22Rv1 (cell line): ENCODE data around the gene RHO.

ENCODE experiments used
- H3K27ac ChIP-seq: fragments of 450-650 bp; 2 replicates; pipeline ENCODE4 v1.5.1; 2017
- ZFX ChIP-seq: fragments of 450-650 bp; IDR thresholded peaks from 2 replicates; pipeline ENCODE4 v1.6.1; 2017; ENCODE audit warnings: antibody characterized with exemption, borderline replicate concordance
- TF ChIP-seq, protein P1 (sequence below): fragments of 450-650 bp; IDR thresholded peaks from 2 replicates; pipeline ENCODE4 v1.5.1; 2017; ENCODE audit warnings: mild to moderate bottlenecking

The RHO gene

DNA sequence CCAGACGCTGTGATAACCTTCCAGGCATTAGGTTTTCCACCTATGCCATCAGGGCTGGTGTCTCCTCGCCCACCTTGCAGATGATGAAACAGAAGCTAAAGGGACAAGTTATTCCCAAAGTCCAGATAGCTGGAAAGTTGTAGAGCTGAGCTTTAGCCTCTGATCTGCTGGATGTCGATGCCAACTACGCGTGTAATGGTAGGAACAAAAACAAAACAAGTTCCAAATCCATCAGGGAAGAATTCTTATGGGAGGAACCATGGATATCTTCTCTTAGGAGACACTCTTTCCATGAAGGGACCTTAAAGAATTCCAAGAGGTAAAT is 28.1 kb upstream of the RHO start:
- TF ChIP-seq ZFX, result no peak
- TF ChIP-seq, protein P1, sequence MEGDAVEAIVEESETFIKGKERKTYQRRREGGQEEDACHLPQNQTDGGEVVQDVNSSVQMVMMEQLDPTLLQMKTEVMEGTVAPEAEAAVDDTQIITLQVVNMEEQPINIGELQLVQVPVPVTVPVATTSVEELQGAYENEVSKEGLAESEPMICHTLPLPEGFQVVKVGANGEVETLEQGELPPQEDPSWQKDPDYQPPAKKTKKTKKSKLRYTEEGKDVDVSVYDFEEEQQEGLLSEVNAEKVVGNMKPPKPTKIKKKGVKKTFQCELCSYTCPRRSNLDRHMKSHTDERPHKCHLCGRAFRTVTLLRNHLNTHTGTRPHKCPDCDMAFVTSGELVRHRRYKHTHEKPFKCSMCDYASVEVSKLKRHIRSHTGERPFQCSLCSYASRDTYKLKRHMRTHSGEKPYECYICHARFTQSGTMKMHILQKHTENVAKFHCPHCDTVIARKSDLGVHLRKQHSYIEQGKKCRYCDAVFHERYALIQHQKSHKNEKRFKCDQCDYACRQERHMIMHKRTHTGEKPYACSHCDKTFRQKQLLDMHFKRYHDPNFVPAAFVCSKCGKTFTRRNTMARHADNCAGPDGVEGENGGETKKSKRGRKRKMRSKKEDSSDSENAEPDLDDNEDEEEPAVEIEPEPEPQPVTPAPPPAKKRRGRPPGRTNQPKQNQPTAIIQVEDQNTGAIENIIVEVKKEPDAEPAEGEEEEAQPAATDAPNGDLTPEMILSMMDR, result no peak
- no peak overlapping the region for H3K27ac ChIP-seq

DNA sequence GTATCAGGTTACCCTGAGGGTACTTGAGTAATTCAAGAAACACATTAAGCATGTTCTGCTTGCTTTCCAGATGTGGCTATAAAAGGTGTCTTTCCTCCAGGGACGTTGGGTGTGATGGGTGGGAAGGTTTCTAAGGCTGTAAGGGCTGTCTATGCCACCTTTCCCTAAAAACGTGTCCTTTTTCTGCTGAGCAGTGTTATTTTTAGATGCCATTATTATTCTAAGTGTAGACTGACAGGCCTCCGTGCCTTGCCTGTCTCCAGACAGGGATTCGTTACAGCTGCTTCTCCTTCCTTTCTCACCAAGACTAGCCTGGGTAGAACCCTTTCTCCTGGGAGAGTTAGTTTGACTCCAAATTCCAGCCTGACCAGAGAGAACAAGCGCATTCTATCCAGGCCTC is 26.8 kb upstream of the RHO start:
- H3K27ac ChIP-seq, result no peak overlapping the region
- no peak for TF ChIP-seq ZFX
- TF ChIP-seq, protein P1, result no peak

DNA sequence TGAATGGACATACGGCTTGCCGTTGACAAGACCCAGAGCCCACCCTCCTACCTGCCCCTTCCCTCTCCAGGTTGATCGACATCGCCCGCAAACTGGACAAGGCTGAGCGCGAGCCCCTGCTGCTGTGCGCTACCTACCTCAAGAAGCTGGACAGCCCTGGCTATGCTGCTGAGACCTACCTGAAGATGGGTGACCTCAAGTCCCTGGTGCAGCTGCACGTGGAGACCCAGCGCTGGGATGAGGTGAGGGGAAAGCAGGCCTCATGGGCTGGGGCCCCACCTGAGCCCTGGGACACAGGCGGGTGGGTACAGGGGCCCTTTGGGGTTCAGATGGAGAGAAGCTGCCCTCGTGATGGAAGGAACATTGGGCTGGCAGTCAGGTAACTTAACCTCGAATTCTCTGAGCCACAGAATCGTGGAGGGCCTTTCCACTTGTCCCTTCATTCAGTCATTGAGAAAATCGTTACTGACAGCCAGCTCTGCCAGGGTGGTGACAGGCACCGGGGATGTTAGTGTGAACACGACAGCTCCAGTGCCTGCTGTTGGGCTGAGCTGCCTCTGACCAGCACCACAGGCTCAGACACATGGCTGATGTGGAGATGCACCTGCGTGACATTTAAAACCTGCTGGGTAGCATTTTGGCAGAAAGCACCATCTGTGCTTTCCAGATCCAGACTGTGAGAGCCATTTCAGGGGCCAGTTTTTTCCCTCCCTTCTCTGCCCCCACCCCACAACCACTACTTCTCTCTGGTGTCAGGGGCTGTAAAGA is 25.6 kb upstream of the RHO start:
- no peak for TF ChIP-seq ZFX
- TF ChIP-seq, protein P1, result no peak

DNA sequence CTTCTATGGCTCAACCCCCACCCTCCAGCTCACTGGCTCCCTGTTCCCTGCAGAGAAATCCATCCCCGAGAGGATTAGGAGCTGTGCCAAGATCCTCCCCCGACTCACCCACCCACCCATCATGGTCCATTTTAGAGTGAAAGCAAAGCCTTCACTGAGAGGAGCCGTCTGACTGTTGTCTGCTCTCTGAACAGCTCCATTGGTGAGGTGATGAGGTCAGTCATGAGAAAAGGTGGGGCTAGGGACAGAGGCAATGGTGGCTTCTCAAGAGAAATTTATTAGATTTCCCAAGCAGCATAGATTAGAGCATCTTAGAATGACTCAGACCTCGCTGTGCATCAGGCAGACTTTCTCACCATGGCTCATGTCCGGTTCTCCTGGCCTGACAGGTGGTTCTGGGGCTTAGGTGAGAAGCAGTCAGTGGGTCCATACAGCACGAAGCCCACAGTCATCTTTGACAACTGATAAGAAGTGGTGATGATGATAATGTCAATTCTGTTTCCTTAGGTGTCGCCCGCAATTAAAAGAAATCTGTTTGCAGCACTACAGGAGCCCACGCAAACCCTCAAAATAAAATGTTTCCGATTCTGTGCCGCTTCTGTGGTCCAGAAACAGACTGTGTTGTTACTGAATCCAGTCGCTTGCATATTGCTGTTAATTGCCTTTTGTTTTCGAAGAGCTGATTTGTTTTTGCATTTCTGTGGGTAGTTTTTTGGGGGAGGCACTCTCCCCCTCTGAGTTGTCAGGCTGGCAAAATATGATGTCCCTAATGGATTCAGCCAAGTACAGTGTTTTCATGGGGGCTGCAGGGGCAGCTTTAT is 24.8 kb upstream of the RHO start:
- no peak for TF ChIP-seq ZFX
- TF ChIP-seq, protein P1, result no peak
- no peak overlapping the region for H3K27ac ChIP-seq

More for the DNA sequence above, 25.6 kb upstream of the RHO start:
- no peak overlapping the region for H3K27ac ChIP-seq

DNA sequence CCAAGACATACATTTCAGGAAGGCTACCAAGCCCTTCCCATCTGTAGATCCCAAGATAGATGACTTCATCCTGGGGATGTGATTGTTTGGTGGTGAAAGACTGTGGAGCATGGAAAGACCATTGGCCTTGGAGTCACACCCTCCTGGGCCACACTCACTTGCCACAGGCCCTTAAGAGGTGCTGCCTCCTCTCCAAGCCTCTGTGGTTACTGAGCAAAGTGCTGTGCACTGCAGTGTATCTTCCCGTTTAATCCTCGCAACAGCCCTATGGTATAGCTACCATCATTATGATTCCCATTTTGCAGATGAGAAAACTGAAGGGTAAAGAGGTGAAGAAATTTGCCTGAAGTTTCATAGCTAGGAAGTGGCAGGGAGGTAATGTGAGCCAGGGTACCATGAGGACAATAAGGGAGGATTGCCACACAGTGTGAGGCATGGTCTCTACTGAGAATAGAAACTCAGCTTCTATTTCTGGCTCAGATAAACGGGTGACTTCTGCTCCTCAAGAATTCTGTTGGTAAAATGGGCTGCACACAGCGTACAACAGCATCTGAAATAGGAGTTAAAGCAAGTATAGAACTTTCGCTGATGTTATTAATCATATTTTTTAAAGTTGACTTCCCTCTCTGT is 23.9 kb upstream of the RHO start:
- no peak for TF ChIP-seq ZFX
- TF ChIP-seq, protein P1, result no peak
- H3K27ac ChIP-seq, result no peak overlapping the region

DNA sequence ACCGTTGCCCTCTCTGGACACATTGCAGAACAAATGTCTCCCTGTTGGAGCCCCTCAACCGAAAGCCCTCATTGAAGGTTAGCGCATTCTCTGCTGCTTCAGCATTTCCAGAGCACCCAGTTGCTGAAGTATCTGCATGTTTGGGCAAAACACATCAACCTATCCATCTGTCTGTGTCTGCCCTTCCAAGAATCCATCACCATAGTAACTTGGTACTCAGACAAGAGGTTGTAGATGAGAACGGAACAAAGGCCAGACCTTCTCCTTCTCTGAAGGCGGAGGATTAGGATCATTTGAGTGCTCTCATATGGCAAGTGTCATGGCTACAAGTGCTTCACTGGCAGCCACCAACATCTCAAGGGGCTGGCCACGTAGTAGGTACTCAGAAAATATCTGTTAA is 23.1 kb upstream of the RHO start:
- no peak overlapping the region for H3K27ac ChIP-seq
- TF ChIP-seq, protein P1, result no peak
- no peak for TF ChIP-seq ZFX

DNA sequence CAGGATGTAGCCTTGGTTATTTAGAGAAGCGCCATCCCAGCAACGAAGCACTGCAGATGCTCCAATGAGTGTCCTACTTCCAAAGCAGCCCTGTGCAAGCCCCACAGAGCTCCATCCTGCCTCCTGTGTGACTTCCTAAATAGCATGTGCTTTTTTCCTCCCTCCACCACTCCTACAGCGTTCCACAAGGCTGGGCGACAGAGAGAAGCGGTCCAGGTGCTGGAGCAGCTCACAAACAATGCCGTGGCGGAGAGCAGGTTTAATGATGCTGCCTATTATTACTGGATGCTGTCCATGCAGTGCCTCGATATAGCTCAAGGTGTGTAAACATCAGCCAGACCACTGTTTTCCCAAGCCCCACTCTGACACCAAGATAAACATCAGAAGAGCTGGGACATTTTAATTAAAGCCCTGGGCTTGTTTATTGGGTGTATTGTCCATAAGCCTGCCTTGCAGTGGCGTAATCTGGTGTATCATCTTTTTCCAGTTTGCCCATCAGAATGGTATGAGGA is 22.2 kb upstream of the RHO start:
- no peak for TF ChIP-seq ZFX
- TF ChIP-seq, protein P1, result no peak
- H3K27ac ChIP-seq, result no peak overlapping the region
